Endodermal cell (in vitro differentiated cells): ENCODE results near the gene ARL15. TPM values are rescaled to one million over a fixed set of nuclear protein-coding genes. Genes with fewer than 3 reads are reported as not detected.

Experiments
- DNase-seq: peaks from one replicate; pipeline ENCODE4 v3.0.0-alpha.2; 2017
- H3K27ac ChIP-seq: 2 replicates; pipeline ENCODE4 v1.5.1; 2013; ENCODE audit warnings: mild to moderate bottlenecking, low read depth, low read length, moderate library complexity
- H3K27me3 ChIP-seq: 2 replicates; pipeline ENCODE4 v1.6.1; 2013; ENCODE audit warnings: mild to moderate bottlenecking, low read length, moderate library complexity; ENCODE audit not compliant: insufficient read depth, control insufficient read depth, poor library complexity, severe bottlenecking
- H3K36me3 ChIP-seq: 2 replicates; pipeline ENCODE4 v1.7.0; 2013; ENCODE audit warnings: mild to moderate bottlenecking, low read length, moderate library complexity; ENCODE audit not compliant: control insufficient read depth, insufficient read depth
- H3K4me1 ChIP-seq: one replicate; pipeline ENCODE4 v1.7.0; 2013; ENCODE audit warnings: low read length; ENCODE audit not compliant: control insufficient read depth, insufficient read depth
- H3K4me3 ChIP-seq: 2 replicates; pipeline ENCODE4 v1.5.1; 2013; ENCODE audit warnings: mild to moderate bottlenecking, low read length, moderate library complexity
- H3K9ac ChIP-seq: 2 replicates; pipeline ENCODE4 v1.6.1; 2013; ENCODE audit warnings: mild to moderate bottlenecking, low read length, moderate library complexity; ENCODE audit not compliant: poor library complexity, severe bottlenecking; ENCODE audit errors: extremely low read depth
- H3K9me3 ChIP-seq: 2 replicates; pipeline ENCODE4 v1.6.1; 2013; ENCODE audit warnings: mild to moderate bottlenecking, low read length, moderate library complexity; ENCODE audit not compliant: control insufficient read depth
- H3K27ac Mint-ChIP-seq: 2 replicates; pipeline ENCODE4 v1.8.0; 2020; ENCODE audit warnings: mixed read lengths
- H3K27me3 Mint-ChIP-seq: 2 replicates; pipeline ENCODE4 v1.8.0; 2021; ENCODE audit warnings: mild to moderate bottlenecking, mixed read lengths; ENCODE audit not compliant: insufficient read depth
- H3K36me3 Mint-ChIP-seq: 2 replicates; pipeline ENCODE4 v1.8.0; 2020; ENCODE audit warnings: low read depth, mixed read lengths
- H3K4me1 Mint-ChIP-seq: 2 replicates; pipeline ENCODE4 v1.8.0; 2020; ENCODE audit warnings: mixed read lengths
- H3K4me3 Mint-ChIP-seq: 2 replicates; pipeline ENCODE4 v1.8.0; 2020; ENCODE audit warnings: mild to moderate bottlenecking, moderate library complexity, mixed read lengths
- H3K9me3 Mint-ChIP-seq: 2 replicates; pipeline ENCODE4 v1.8.0; 2020; ENCODE audit warnings: mild to moderate bottlenecking, mixed read lengths
- CTCF ChIP-seq: fragments of 200-600 bp; sonication (generic); conservative IDR thresholded peaks from 2 replicates; pipeline ENCODE4 v1.5.0; 2021; ENCODE audit warnings: antibody characterized with exemption, mild to moderate bottlenecking
- WGBS, 2 experiments: methylation state at CpG; one replicate each; pipeline versions ENCODE4 v1.1.5 to v1.1.7; 2013; ENCODE audit warnings: missing lambda C conversion rate in 2 of 2, mixed read lengths in 1 of 2; ENCODE audit not compliant: insufficient coverage in 1 of 2, insufficient read length in 1 of 2; 5-methylcytosine and 5-hydroxymethylcytosine counted together
- total RNA-seq, 2 donors: library from RNA; stranded (reverse); fragmentation: NEBNext Ultra II Directional in 1 of 2; extraction: Animal tissue kit (Norgen Biotek cat#: 25700) in 1 of 2; gene quantifications; 2 replicates in 1 of 2; 3 replicates in 1 of 2; pipeline ENCODE4 v1.2.1, GENCODE V29; 2021

The ARL15 gene
- total RNA-seq, 2 donors from 2014 or later: 23.3 to 24.0 TPM

GRCh38 chr5:53915120-53915519 is 395.3 kb downstream of the ARL15 start:
- H3K27me3 ChIP-seq: no peaks in the 10 kb centered on the region
- H3K9me3 ChIP-seq: no peaks in the 10 kb centered on the region
- H3K4me1 ChIP-seq: peaks cover 3% of the 10 kb centered on the region
- Mint-ChIP-seq H3K4me3 (no peak overlapping the region), H3K27ac (no peak overlapping the region), H3K36me3 (no peaks in the 10 kb centered on the region), H3K9me3 (no peaks in the 10 kb centered on the region), H3K27me3 (no peaks in the 10 kb centered on the region), H3K4me1 (peaks cover 11% of the 10 kb centered on the region)
- no peak for DNase-seq
- no peak overlapping the region for H3K9ac ChIP-seq
- H3K36me3 ChIP-seq: no peaks in the 10 kb centered on the region
- H3K27ac ChIP-seq: no peak overlapping the region
- no peak for TF ChIP-seq CTCF
- H3K4me3 ChIP-seq: no peak overlapping the region
- 86 to 93% methylated on average over 1 of the region's 1 CpG for WGBS, 2 experiments

GRCh38 chr5:53913941-53914340 is 396.4 kb downstream of the ARL15 start:
- no peak overlapping the region for H3K9ac ChIP-seq

GRCh38 chr5:53908757-53909156 is 401.6 kb downstream of the ARL15 start:
- Histone ChIP-seq H3K36me3 (no peaks in the 10 kb centered on the region), H3K4me1 (no peaks in the 10 kb centered on the region), H3K9ac (no peak overlapping the region), H3K9me3 (no peaks in the 10 kb centered on the region), H3K27ac (no peak overlapping the region), H3K4me3 (no peak overlapping the region), H3K27me3 (no peaks in the 10 kb centered on the region)
- no peak overlapping the region for H3K4me3 Mint-ChIP-seq
- no peak for TF ChIP-seq CTCF
- H3K4me1 Mint-ChIP-seq: no peaks in the 10 kb centered on the region
- no peaks in the 10 kb centered on the region for H3K27me3 Mint-ChIP-seq
- no peaks in the 10 kb centered on the region for H3K36me3 Mint-ChIP-seq
- no peaks in the 10 kb centered on the region for H3K9me3 Mint-ChIP-seq
- no peak overlapping the region for H3K27ac Mint-ChIP-seq
- no peak for DNase-seq
- 88 to 100% methylated on average over 1 to 2 of the region's 2 CpGs for WGBS, 2 experiments

More at GRCh38 chr5:53913941-53914340, 396.4 kb downstream of the ARL15 start:
- no peaks in the 10 kb centered on the region for H3K36me3 Mint-ChIP-seq
- no peaks in the 10 kb centered on the region for H3K9me3 Mint-ChIP-seq
- 92 to 100% methylated on average over 1 of the region's 1 CpG for WGBS, 2 experiments
- H3K9me3 ChIP-seq: no peaks in the 10 kb centered on the region
- no peaks in the 10 kb centered on the region for H3K36me3 ChIP-seq
- no peaks in the 10 kb centered on the region for H3K27me3 ChIP-seq
- H3K27ac Mint-ChIP-seq: no peak overlapping the region
- no peak overlapping the region for H3K4me3 ChIP-seq
- peaks cover 11% of the 10 kb centered on the region for H3K4me1 Mint-ChIP-seq
- no peak for TF ChIP-seq CTCF
- H3K4me3 Mint-ChIP-seq: no peak overlapping the region
- no peak for DNase-seq
- no peaks in the 10 kb centered on the region for H3K27me3 Mint-ChIP-seq
- peaks cover 3% of the 10 kb centered on the region for H3K4me1 ChIP-seq
- no peak overlapping the region for H3K27ac ChIP-seq
